ENCODE results near the gene HNF4A. TPM values are rescaled to one million over a fixed set of nuclear protein-coding genes. Genes with fewer than 3 reads are reported as not detected.

Gene HNF4A
- total RNA-seq, 1 experiment from 2014 or later, result not detected

DNA sequence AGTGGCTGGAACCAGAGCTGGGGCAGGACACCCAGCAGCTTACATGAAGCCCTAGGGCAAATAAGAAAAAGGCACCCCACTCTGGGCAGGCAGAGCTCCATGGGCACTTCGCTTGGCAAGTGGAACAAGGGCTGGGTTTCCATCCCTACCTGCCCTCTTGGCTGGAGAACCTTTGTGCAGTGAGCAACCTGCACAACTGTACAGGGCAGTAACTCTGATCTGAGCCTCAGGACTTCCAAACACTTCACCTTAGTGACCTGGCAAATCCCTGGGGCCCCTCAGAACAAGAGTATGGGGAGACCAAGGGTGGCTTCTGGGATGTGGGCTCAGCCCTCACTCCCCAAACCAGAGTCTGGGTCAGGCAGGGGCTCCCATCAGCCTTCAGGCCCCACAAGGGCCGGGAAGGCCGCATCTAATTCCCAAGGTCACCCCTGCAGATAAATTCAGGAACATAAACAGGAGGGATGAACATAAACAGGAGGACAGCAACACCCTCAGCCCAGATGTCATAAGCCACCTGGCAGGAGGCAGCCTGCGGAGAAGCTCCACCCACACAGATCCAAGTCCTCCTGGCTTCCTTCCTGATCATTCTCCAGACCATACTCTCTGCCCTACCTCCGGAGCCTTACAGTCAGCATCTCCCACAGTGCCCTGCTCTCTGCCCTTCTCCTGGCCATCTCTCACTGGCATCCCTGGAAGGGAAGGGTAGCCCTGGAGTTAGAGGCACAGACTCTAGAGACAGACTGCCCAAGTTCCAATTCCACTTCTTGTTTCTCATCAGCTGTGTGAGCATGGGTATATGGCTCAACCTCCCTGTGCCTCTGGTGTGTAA is 37.5 kb downstream of the HNF4A start:
- DNase-seq, result no peak
- no peaks in the 10 kb centered on the region for H3K9me3 ChIP-seq (replicated peaks)
- no peak overlapping the region for H3K4me3 ChIP-seq
- no peak overlapping the region for H3K27ac ChIP-seq
- no peaks in the 10 kb centered on the region for H3K4me1 ChIP-seq
- no peaks in the 10 kb centered on the region for H3K36me3 ChIP-seq
- peaks cover 61% of the 10 kb centered on the region for H3K27me3 ChIP-seq

DNA sequence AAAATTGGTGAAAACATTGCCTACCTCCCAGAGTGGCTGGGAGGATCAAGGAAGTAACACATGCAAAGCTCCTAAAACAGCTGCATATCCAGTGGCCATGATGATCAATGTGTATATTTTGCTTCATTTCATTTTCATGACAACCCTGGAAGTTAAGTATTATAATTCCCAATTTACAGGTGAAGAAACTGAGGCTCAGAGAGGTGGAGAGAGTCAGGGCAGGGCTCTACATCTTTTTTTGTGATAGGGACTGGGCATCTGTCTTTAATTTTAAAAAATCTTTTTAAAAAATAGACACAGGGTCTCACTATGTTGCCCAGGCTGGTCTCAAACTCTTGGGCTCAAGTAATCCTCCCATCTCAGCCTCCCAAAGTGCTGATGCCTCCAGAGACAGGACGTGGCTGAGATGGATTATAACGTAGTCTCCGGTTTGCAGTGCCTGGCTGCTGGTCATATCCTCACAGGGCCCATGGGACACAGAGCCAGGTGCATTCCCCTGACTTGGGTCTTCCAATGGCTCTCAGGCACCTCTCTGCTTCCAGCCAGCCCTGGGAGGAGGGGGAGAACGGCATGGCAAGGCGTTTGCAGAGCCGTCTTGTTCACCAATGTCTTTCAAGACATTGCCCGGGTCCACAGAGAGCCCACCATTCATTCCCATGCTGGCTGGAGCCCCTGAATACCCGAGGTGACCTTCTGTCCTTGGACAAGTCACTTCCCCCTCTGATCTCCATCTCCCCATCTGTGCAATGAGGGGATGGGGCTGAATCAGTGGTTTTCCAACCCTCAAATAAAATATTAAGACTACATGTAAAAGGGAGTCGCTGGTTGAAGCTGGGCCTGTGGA is 38.3 kb downstream of the HNF4A start:
- Histone ChIP-seq H3K27me3 (peaks cover 63% of the 10 kb centered on the region), H3K4me1 (no peaks in the 10 kb centered on the region), H3K36me3 (no peaks in the 10 kb centered on the region), H3K9me3 (replicated peaks) (no peaks in the 10 kb centered on the region), H3K27ac (no peak overlapping the region), H3K4me3 (no peak overlapping the region)
- no peak for DNase-seq

DNA sequence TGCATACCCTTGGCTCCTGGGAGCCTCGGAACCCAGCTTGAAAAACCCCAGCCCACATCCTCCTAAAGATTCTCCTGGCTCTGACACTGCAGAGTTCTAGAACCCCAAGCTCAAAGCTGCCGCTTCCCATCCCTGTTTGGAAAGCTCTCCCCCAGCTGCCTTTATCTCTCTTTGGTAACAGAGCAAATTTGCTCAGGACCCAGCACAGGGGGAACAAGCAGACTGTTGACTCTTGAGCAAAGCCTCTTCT is 38.9 kb downstream of the HNF4A start:
- Histone ChIP-seq H3K27ac (no peak overlapping the region), H3K4me3 (no peak overlapping the region), H3K4me1 (no peaks in the 10 kb centered on the region), H3K9me3 (replicated peaks) (no peaks in the 10 kb centered on the region), H3K36me3 (no peaks in the 10 kb centered on the region), H3K27me3 (peaks cover 63% of the 10 kb centered on the region)
- no peak for DNase-seq

DNA sequence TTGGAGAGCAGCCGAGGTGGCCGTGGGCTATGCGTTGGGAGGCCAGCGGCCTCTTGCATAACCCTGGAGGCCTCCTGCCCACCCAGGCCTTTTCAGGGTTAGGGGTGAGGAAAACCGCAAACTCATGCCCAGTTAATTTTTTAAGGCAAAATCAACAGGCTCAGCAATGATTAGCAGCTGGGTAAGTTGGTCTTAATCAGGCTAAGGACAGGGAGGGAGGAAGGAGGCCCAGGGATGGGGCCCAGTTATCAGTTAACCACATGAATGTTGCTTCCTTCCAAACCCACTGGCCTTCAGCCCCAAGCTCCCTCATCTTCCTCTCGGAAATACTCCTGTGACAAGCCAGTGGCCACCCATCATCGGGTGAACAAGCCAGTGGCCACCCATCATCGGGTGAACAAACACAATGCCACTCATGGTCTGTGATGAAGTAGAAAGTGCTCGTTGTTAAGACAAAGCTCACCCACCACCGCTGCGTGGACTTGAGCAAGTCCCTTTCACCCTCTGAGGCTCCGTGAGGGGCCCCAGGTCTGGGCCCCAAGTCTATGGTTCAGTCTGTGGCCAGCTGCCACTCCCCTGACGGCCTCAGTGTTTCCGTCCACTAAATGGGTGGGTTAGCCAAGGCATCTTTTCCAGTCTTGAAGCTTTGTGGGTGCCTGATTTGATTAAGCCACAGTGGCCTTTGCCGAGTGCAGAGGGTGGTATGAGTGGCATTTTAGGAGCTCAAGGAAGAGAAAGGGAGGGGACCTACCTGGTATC is 39.4 kb downstream of the HNF4A start:
- no peak for DNase-seq
- H3K27me3 ChIP-seq, result peaks cover 64% of the 10 kb centered on the region
- no peaks in the 10 kb centered on the region for H3K4me1 ChIP-seq
- no peak overlapping the region for H3K27ac ChIP-seq
- no peaks in the 10 kb centered on the region for H3K36me3 ChIP-seq
- no peak overlapping the region for H3K4me3 ChIP-seq
- no peaks in the 10 kb centered on the region for H3K9me3 ChIP-seq (replicated peaks)

DNA sequence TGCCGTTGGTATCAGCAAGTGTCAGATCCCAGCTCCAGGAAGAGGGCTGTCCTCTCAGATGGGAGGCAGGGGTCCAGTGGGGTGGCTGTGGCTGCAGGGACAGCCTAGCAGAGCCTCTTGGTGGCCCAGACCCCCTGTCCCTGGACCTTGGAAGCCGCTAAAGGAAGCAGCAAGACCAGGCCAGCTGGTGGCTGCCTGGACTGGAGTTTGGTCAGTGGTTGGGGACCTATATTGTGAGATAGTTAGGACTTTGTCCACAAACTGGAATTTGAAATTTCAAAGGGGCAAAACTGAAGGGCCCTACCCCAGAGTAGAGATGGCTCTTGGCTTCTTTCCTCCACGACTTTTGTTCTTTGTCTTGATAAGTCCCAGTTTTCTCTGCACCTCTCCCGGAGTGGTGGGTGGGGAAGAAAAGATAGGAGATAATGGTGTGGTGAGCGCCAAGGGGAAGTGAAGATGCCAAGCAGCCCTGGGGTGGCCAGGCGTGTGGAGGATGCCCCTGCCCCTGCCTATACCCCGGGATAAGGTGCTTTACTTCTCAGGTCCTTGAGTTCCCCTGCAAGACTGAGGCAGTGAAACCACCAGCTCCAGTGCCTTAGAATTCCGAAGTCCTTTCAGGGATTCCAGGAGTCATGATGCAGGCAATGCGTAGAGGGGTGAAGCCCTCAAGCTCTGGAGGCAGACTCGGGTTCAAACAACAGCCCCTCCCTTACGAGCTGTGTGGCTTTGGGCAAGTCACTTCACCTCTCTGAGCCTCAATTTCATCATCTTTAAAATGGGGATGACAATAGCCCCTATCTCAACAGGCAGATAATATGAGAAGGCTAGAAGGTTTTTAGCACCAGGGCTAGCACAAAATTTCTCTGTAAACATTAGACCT is 40.2 kb downstream of the HNF4A start:
- Histone ChIP-seq H3K27ac (no peak overlapping the region), H3K9me3 (replicated peaks) (no peaks in the 10 kb centered on the region), H3K4me1 (no peaks in the 10 kb centered on the region), H3K27me3 (peaks cover 69% of the 10 kb centered on the region), H3K36me3 (no peaks in the 10 kb centered on the region), H3K4me3 (no peak overlapping the region)
- DNase-seq, result no peak

DNA sequence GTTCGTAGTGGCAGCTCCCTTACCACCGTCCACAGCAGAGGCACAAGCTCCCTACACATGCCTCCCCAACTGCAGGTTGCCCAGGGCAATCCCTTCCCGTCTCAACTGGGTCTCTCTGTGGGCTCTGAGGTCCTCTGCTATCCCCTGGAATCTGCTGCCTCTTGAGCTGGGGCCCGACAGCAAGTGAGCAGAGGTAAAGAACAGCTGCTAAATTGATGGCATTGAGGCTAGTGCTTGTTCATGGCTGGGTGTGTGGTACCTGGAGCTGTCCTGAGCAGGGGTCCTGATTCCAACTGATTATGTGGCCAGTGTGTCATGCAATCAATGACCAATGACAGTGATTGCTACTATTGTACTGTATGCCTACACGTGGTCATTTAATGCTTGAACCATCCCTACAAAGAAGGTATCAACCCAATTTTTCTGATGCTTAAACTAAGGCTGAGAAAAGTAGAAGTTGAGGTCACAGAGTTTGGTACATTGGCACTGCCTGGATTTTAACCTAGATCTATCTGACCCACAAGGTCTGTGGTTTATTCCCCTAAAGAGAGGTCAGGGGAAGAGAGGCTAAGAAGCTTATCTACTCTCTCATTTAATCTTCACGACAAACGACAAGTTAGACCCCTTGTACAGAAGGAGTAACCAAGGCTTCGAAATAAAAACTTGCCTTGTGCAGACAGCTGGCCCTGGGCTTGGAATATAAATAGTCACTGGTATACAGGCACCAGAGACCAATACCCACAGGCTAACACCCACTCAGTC is 41.1 kb downstream of the HNF4A start:
- DNase-seq, result peak in 1 of 2 experiments; percentile 29
- Histone ChIP-seq H3K9me3 (replicated peaks) (no peaks in the 10 kb centered on the region), H3K4me1 (no peaks in the 10 kb centered on the region), H3K36me3 (no peaks in the 10 kb centered on the region), H3K27ac (no peak overlapping the region), H3K27me3 (peaks cover 64% of the 10 kb centered on the region), H3K4me3 (no peak overlapping the region)

DNA sequence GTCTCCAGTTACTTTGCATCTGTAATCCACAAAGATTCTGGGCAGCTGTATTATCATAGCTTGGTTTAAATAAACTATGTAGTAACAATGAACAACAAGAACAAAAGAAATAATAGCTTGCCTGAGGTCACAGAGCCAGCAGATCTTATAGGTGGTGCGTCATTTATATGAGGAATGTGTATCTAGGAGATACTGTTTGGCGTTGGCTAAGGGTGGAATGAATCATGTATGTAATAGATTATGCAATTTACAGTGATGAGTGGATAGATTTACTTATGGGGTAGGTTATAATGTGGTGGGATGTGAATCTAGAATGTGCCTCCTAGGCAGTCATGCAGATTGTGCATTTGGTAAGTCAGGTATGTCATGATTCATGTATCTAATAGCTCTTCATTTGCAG is 42.8 kb downstream of the HNF4A start:
- no peak overlapping the region for H3K4me3 ChIP-seq
- no peaks in the 10 kb centered on the region for H3K9me3 ChIP-seq (replicated peaks)
- H3K27ac ChIP-seq, result no peak overlapping the region
- no peaks in the 10 kb centered on the region for H3K4me1 ChIP-seq
- no peak for DNase-seq
- no peaks in the 10 kb centered on the region for H3K36me3 ChIP-seq
- H3K27me3 ChIP-seq, result peaks cover 56% of the 10 kb centered on the region

DNA sequence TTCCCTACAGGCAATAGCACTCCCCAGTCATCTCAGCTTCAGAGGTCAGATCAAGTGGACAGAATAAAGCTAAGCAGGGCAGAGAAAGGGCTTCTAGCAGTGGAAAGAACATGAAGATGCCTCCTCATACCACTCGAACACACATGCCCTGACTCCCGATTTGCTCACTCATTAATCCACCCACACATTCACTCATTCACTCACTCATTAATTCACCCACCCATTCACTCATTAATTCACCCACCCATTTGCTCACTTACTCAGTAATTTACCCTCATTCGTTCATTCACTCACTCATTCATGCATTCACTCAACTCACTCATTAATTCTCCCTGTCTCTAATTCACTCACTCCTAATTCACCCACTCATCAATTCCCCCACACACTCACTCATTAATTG is 43.9 kb downstream of the HNF4A start:
- no peaks in the 10 kb centered on the region for H3K9me3 ChIP-seq (replicated peaks)
- H3K27ac ChIP-seq, result no peak overlapping the region
- no peaks in the 10 kb centered on the region for H3K4me1 ChIP-seq
- no peak for DNase-seq
- no peak overlapping the region for H3K4me3 ChIP-seq
- H3K36me3 ChIP-seq, result no peaks in the 10 kb centered on the region
- peaks cover 47% of the 10 kb centered on the region for H3K27me3 ChIP-seq

DNA sequence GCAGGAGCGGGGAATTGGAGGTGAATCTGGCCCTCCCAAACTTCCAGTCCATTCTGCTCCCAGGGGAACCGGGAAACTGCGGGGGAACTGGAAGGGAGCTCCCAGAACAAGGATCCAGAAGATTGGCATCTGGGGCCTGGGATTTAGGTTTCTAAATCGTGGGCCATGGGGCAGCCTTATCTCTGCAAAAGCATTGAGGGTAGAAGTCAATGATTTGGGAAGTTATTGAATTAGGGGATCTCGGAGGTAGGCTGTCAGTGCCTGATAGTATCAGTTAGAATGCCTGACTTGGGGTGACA is 45.1 kb downstream of the HNF4A start:
- H3K4me3 ChIP-seq, result no peak overlapping the region
- no peaks in the 10 kb centered on the region for H3K9me3 ChIP-seq (replicated peaks)
- peaks cover 39% of the 10 kb centered on the region for H3K27me3 ChIP-seq
- no peaks in the 10 kb centered on the region for H3K4me1 ChIP-seq
- no peak for DNase-seq
- H3K27ac ChIP-seq, result no peak overlapping the region
- H3K36me3 ChIP-seq, result no peaks in the 10 kb centered on the region

DNA sequence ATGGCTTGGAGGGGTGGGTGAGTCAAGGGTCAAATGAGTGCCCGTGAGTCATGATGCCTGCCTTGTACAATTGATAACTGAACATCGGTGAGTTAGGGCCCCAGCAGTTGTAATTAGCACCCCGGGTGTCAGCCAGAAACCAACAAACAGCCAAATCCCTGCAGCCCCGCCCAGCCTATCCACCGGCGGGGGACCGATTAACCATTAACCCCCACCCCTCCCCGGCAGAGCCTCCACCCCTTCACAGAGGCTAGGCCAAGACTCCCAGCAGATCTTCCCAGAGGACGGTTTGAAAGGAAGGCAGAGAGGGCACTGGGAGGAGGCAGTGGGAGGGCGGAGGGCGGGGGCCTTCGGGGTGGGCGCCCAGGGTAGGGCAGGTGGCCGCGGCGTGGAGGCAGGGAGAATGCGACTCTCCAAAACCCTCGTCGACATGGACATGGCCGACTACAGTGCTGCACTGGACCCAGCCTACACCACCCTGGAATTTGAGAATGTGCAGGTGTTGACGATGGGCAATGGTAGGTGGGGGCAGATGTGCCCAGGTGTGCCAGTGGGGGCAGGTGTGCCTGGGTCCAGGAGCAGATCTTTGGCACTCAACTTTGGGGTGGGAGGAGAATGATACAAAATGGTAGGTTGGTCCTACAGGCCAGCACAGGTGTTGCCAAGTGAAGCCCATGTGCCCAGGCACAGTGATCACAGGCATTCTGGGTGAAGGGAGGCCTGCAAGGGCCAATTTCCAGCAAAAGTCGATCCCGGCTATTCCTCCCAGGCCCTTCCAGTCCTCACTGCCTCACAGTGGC is 45.7 kb downstream of the HNF4A start:
- H3K4me3 ChIP-seq, result no peak overlapping the region
- H3K4me1 ChIP-seq, result no peaks in the 10 kb centered on the region
- H3K27ac ChIP-seq, result no peak overlapping the region
- H3K36me3 ChIP-seq, result no peaks in the 10 kb centered on the region
- no peak for DNase-seq
- peaks cover 39% of the 10 kb centered on the region for H3K27me3 ChIP-seq
- H3K9me3 ChIP-seq (replicated peaks), result no peaks in the 10 kb centered on the region

DNA sequence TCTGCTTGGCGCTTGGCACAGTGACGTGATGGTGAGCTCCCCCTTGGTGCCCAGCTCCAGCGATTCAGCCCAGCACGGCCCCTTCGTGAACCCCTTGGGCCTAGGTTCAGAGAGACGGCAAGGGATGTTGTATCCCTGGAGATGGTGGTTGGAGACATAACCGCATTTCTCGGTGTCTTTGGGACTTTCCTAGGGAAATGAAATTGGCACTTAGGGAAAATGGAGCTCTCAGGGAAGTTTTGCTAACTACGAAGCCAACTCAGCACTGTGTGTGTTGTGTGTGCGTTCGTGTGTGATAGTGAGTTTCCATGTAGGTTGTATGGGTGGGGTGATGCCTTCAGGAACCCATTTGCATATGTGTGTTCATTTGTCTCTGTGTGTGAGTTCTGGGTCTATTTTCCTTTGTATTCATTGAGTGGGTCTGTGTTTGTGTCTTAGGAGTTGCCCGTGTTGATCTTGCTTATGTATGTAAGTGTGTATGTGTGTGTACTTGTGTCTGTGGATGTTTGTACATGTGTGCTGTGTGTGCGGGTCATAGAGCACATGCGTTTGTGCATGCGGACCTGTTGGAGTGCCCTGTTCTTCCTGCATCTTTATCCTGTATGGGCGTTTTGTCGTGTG is 46.4 kb downstream of the HNF4A start:
- no peaks in the 10 kb centered on the region for H3K4me1 ChIP-seq
- H3K4me3 ChIP-seq, result no peak overlapping the region
- no peaks in the 10 kb centered on the region for H3K9me3 ChIP-seq (replicated peaks)
- H3K27me3 ChIP-seq, result peaks cover 40% of the 10 kb centered on the region
- no peaks in the 10 kb centered on the region for H3K36me3 ChIP-seq
- no peak overlapping the region for H3K27ac ChIP-seq
- no peak for DNase-seq

DNA sequence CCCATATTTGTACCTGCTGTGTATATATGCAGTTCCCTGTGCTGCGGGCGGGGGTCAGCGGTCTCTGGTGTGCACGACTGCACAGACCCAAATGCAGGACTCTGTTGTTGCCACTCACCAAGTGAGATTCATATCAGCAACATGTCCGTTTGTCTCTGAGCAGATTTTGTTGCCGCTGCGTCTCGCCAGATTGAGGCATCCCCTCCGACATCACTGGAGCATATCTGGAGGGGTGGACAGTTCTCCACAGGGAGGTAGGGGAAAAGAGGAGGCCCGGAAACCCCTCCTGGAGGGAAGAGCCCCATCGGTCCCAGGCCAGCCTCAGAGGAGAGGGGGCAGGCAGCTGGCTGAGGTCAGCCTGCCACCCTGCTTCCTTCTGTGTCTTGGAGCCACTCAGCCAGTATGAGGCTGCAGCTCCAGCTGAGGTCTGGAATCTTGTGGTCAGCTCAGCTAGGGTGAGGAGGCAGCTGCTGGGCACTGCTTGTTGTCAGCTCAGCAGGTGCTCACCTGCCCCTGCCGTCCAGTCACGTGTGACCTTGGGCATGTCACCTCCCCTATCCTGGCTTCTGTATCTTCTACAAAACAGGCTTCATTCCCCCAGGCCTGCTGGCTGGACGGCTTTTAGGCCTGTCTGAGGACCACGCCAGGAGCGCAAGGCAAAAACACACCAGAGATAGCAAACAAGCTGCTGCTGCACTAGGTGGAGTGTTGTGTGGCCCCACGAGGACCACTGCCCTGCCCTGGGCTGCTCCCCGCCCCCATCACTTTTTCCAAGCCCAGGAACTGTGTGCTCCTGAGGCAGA is 47.1 kb downstream of the HNF4A start:
- H3K27ac ChIP-seq, result no peak overlapping the region
- DNase-seq, result peak; percentile 30 to 39
- H3K9me3 ChIP-seq (replicated peaks), result no peaks in the 10 kb centered on the region
- peaks cover 43% of the 10 kb centered on the region for H3K27me3 ChIP-seq
- H3K4me3 ChIP-seq, result no peak overlapping the region
- H3K4me1 ChIP-seq, result no peaks in the 10 kb centered on the region
- H3K36me3 ChIP-seq, result no peaks in the 10 kb centered on the region
